Large intestine (tissue), 3 donors: Measurements from ENCODE around the gene NCBP2. TPM values are rescaled to one million over a fixed set of nuclear protein-coding genes. Genes with fewer than 3 reads are reported as not detected.

Source experiments
- DNase-seq, 2 donors: peaks; one replicate each; pipeline versions ENCODE4 v3.0.0 to v3.0.0-alpha.2; 2013
- H3K27ac ChIP-seq: one replicate; pipeline ENCODE4 v1.5.1; 2013; ENCODE audit warnings: low read length
- H3K27me3 ChIP-seq: 2 replicates; pipeline ENCODE4 v1.6.1; 2013; ENCODE audit warnings: low read length; ENCODE audit not compliant: control insufficient read depth, insufficient read depth
- H3K36me3 ChIP-seq: 2 replicates; pipeline ENCODE4 v1.6.1; 2013; ENCODE audit warnings: low read length; ENCODE audit not compliant: control insufficient read depth, insufficient read depth
- H3K4me1 ChIP-seq: one replicate; pipeline ENCODE4 v1.6.1; 2013; ENCODE audit warnings: low read length; ENCODE audit not compliant: control insufficient read depth, insufficient read depth
- H3K4me3 ChIP-seq: one replicate; pipeline ENCODE4 v1.5.1; 2013; ENCODE audit warnings: low read length
- H3K9me3 ChIP-seq: one replicate; pipeline ENCODE4 v1.6.1; 2013; ENCODE audit warnings: mild to moderate bottlenecking, low read depth, low read length, moderate library complexity; ENCODE audit not compliant: control insufficient read depth
- WGBS: methylation state at CpG from one replicate; pipeline ENCODE4 v1.1.5; 2013; ENCODE audit warnings: low lambda C conversion rate; ENCODE audit not compliant: insufficient coverage; 5-methylcytosine and 5-hydroxymethylcytosine counted together
- polyA plus RNA-seq: library from polyadenylated mRNA; unstranded; fragments of 120-200 nt; gene quantifications from one replicate; pipeline ENCODE4 v1.2.1, GENCODE V29; 2013

Gene NCBP2
- polyA plus RNA-seq, 1 donor: 106 TPM

- 100% methylated on average over 1 of the region's 1 CpG for WGBS
These were observed 26.1 kb downstream of the NCBP2 start for GRCh38 chr3:196916221-196916620.

GRCh38 chr3:196915375-196915774 is 27.0 kb downstream of the NCBP2 start:
- H3K27ac ChIP-seq: no peak overlapping the region
- no peaks in the 10 kb centered on the region for H3K4me1 ChIP-seq
- no CpG with 5 or more reads among the region's 3 CpGs for WGBS
- no peak overlapping the region for H3K4me3 ChIP-seq
- H3K27me3 ChIP-seq: no peaks in the 10 kb centered on the region
- peaks cover 12% of the 10 kb centered on the region for H3K36me3 ChIP-seq
- H3K9me3 ChIP-seq: peaks cover 11% of the 10 kb centered on the region
- DNase-seq: no peak

More at GRCh38 chr3:196916221-196916620, 26.1 kb downstream of the NCBP2 start:
- H3K9me3 ChIP-seq: peaks cover 11% of the 10 kb centered on the region
- H3K27me3 ChIP-seq: no peaks in the 10 kb centered on the region
- peaks cover 12% of the 10 kb centered on the region for H3K36me3 ChIP-seq
- H3K4me1 ChIP-seq: no peaks in the 10 kb centered on the region
- no peak for DNase-seq
- no peak overlapping the region for H3K27ac ChIP-seq
- H3K4me3 ChIP-seq: no peak overlapping the region

DNA sequence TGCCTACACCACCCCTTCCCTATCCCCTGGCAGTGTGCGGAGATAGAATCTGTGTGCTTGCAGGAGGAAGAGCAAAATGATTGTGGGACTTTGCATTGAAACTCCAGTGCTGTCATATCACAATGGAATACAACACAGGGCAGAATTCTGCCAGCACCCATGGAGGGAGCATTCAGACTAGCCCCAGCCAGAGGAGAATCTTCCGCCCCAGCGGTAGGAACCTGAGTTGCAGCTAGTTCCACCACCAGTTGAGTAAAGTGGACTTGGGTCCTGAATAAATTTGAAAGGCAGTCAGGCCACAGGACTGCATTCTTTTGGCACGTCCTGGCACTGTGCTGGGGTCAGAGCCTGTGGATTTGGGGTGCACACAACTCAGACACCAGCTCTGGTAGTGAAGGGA is 27.5 kb downstream of the NCBP2 start:
- no peak overlapping the region for H3K4me3 ChIP-seq
- H3K27me3 ChIP-seq: no peaks in the 10 kb centered on the region
- peaks cover 12% of the 10 kb centered on the region for H3K36me3 ChIP-seq
- no peaks in the 10 kb centered on the region for H3K4me1 ChIP-seq
- no peak for DNase-seq
- no CpG with 5 or more reads among the region's 4 CpGs for WGBS
- H3K27ac ChIP-seq: no peak overlapping the region
- H3K9me3 ChIP-seq: peaks cover 11% of the 10 kb centered on the region

- Histone ChIP-seq H3K4me1 (no peaks in the 10 kb centered on the region), H3K9me3 (no peaks in the 10 kb centered on the region), H3K27ac (no peak overlapping the region), H3K27me3 (no peaks in the 10 kb centered on the region), H3K4me3 (no peak overlapping the region), H3K36me3 (peaks cover 55% of the 10 kb centered on the region)
- no CpG with 5 or more reads among the region's 2 CpGs for WGBS
- no peak for DNase-seq
These were observed 38.6 kb downstream of the NCBP2 start for GRCh38 chr3:196903740-196904139.

DNA sequence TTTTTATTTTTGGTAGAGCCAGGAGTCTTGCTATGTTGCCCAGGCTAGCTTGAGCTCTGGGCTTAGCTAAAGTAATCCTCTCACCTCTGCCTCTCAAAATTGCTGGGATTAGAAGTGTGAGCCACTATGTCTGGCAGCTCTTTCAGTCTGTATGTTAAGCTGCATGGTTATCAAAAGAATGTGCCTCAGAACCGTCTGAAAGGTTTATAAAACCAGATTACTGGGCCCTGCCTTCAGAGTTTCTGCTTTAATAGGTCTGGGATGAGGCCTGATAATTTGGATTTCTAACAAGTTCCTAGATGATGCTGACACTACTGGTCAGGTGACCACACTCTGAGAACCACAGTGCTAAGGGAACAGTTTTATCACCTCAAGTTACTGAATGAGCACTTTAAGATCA is 40.0 kb downstream of the NCBP2 start:
- H3K4me3 ChIP-seq: no peak overlapping the region
- no peak overlapping the region for H3K27ac ChIP-seq
- H3K36me3 ChIP-seq: peaks cover 48% of the 10 kb centered on the region
- H3K27me3 ChIP-seq: no peaks in the 10 kb centered on the region
- no peaks in the 10 kb centered on the region for H3K9me3 ChIP-seq
- H3K4me1 ChIP-seq: no peaks in the 10 kb centered on the region
- DNase-seq: no peak
- no CpG with 5 or more reads among the region's 1 CpG for WGBS

DNA sequence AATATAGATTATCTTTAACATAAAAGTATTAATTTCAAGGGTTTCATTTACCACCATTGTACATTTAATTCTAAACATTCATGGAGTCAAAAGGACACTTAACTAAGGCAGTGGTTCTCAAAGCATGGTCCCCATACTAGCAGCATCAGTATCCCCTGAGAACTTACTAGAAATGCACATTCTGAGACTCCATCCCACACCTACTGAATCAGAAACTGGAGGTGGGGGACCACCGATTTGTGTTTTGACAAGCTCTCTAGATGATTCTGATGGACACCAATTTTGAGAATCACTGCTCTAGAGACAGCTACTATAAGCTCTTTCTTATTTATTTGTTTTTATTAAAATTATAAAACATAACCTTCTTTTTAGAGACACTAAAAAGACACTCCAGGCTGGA is 40.6 kb downstream of the NCBP2 start:
- H3K9me3 ChIP-seq: no peaks in the 10 kb centered on the region
- H3K27ac ChIP-seq: no peak overlapping the region
- H3K36me3 ChIP-seq: peaks cover 48% of the 10 kb centered on the region
- H3K4me3 ChIP-seq: no peak overlapping the region
- H3K27me3 ChIP-seq: no peaks in the 10 kb centered on the region
- WGBS: no CpG with 5 or more reads among the region's 1 CpG
- no peaks in the 10 kb centered on the region for H3K4me1 ChIP-seq
- no peak for DNase-seq

DNA sequence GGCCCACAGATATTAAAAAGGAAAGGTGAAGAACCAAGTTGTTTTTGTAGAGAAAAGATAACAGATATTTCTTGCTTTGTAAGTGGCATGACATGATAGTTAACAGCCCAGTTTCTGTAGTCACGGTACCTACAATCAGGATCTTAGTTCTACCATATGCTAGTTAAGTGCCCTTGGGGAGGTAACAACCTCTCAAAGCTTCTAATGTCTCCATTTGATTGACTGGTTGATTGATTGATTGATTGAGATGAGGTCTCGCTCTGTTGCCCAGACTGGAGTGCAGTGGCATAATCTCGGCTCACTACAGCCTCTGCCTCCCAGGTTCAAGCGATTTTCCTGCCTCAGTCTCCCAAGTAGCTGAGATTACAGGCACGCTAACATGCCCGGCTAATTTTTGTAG is 46.1 kb downstream of the NCBP2 start:
- Histone ChIP-seq H3K4me3 (no peak overlapping the region), H3K4me1 (no peaks in the 10 kb centered on the region), H3K27ac (no peak overlapping the region), H3K9me3 (no peaks in the 10 kb centered on the region), H3K27me3 (no peaks in the 10 kb centered on the region), H3K36me3 (peaks cover 5% of the 10 kb centered on the region)
- 100% methylated on average over 1 of the region's 6 CpGs for WGBS
- DNase-seq: no peak

DNA sequence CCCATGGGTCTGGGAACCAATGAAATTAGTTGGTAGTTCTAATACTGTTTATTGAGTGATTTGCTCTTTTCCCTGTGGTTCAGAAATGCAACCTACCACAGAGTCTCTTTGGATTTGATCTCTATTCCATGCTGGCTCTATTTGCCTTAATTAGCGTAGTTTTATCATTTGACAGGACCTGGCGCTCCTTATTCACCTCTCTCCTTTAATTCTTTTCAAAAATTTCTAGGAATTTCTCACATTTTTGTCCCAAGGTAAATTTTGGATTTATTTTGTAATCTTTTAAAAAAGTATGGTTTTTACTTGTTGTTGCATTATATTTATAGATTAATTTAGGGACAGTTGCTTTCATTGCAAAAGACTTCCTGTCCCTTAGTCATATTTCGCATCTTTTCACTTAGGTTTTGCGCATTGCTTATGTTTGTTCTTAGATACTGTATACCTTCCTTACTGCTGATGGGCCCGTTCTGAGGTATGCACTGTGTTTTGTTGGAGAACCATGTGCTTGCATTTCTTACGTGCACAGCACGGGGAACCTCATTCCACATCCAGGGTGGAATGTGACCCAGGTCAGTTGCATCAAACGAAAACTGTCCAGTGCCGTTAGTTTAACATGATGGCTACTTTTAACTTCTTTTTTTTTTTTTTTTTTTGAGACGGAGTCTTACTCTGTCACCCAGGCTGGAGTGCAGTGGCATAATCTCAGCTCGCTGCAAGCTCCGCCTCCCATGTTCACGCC is 47.6 kb downstream of the NCBP2 start:
- Histone ChIP-seq H3K36me3 (peaks cover 3% of the 10 kb centered on the region), H3K27me3 (no peaks in the 10 kb centered on the region), H3K4me3 (no peak overlapping the region), H3K9me3 (no peaks in the 10 kb centered on the region), H3K27ac (no peak overlapping the region), H3K4me1 (no peaks in the 10 kb centered on the region)
- WGBS: 70% methylated on average over 2 of the region's 13 CpGs
- no peak for DNase-seq

DNA sequence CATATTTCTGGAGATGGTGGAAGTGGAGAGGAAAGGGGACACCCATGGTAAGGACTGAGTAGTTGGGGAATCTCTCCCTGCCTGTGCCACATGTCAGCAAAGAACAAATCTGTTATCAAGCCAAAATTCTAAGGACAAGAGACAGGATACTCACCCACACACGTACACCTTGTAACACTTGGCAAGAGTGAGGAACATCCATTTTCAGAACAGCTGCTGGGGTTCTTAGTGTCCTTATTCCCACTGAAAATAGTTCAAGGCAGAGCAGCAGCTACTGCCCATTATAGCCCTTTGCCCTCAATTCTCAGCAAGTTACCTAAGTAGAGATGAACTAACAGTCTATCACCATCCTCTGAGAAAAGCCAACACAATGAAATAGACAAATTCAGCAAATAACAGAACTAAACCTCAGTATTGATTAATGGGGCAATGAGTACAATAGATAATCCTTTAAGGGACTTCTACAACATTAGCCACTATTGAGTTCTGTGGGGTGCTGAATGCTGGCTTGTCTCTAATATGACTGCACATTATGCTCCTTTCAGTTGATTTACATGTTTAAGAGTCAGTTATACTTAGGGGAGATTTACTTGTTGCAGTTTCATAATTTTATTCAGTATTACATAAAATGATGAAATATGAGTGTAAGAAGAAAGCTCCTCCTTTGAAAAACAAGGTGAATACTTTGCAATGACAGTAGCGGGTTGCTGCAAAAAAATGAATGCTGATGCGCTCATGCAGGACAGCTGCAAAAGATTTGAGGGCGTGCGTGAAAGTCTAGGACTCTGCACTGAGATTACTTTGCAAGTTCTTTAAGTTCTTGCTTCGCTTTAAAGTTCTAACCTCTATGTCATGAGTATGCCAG is 52.3 kb downstream of the NCBP2 start:
- no peak overlapping the region for H3K27ac ChIP-seq
- no peak overlapping the region for H3K4me3 ChIP-seq
- DNase-seq: no peak
- no peaks in the 10 kb centered on the region for H3K4me1 ChIP-seq
- no peaks in the 10 kb centered on the region for H3K9me3 ChIP-seq
- H3K27me3 ChIP-seq: no peaks in the 10 kb centered on the region
- H3K36me3 ChIP-seq: peaks cover 18% of the 10 kb centered on the region
- 96% methylated on average over 4 of the region's 6 CpGs for WGBS

- DNase-seq: no peak
- Histone ChIP-seq H3K4me3 (no peak overlapping the region), H3K27ac (no peak overlapping the region), H3K9me3 (no peaks in the 10 kb centered on the region), H3K27me3 (no peaks in the 10 kb centered on the region), H3K4me1 (no peaks in the 10 kb centered on the region), H3K36me3 (peaks cover 20% of the 10 kb centered on the region)
- WGBS: no CpG with 5 or more reads among the region's 4 CpGs
These were observed 56.2 kb downstream of the NCBP2 start for GRCh38 chr3:196886144-196886543.
